GM18868 (cell line): ENCODE data around the gene GIMAP1.

ENCODE experiments used
- ATAC-seq: cut with Tn5 transposase; IDR thresholded peaks from one replicate; pipeline ENCODE4 v1.9.1; 2021; ENCODE audit warnings: mild to moderate bottlenecking, moderate library complexity; ENCODE audit not compliant: unreplicated experiment

GIMAP1 gene

DNA sequence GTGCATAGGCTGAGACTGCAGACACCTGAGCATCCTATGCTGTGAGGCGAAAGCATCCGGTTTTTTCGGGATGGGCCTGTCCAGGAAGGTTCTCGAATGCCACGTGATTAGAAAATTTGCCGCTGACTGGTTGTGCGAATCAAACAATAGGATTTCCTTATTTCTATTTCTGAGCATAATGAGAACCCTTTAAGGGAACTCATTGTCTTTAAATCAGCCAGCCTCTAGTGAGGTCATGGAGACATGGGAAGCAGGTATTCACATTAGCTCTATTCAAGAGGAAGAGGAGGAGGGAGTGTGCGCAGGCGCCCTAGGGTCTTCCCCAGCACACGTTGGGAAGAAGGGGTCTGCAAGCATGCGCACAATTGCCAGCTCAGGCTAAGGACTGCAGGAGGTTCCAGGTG is 5.6 kb downstream of the GIMAP1 start:
- no peak for ATAC-seq

DNA sequence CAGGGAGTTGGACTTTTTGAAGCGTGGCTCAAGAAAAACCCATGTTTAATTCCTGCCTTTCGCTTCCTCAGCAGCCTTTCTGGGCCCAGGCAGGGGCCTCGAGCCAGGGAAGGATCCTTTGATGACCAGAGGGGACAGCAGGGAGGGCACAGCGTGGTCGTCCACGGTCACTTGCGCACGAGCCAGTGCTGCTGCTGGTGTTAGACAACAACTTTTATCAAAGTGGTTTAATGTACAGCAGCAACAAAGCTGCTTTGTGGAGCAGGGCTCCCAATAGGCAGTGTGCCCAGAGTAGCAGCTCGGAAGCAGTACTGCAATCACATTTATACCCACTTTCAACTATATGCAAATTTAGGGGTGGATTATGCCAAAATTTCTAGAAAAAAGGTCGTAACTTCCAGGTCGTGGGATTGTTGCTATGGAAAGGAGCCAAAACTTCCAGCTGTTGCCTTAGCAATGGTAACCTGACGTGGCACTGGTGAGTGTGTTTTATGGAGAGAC is 6.1 kb downstream of the GIMAP1 start:
- no peak for ATAC-seq

DNA sequence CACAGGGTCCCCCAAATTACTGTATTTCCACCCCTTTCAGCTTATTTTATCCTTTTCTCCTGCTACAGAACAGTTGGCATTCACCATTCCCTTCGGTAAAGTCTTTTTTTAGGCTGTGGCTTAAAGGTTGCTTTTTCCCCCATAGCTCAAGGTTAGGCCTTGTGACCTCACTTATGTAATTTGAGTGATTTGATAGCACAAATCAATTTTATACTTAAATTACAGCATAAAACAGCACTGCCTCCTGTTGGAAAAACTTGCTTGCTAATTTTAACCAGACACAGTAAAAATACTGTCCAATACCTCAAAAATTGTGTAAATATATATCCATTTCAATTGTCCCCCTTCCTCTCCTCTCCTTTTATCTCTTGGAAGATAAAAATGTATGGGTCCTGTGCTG is 7.1 kb downstream of the GIMAP1 start:
- no peak for ATAC-seq

DNA sequence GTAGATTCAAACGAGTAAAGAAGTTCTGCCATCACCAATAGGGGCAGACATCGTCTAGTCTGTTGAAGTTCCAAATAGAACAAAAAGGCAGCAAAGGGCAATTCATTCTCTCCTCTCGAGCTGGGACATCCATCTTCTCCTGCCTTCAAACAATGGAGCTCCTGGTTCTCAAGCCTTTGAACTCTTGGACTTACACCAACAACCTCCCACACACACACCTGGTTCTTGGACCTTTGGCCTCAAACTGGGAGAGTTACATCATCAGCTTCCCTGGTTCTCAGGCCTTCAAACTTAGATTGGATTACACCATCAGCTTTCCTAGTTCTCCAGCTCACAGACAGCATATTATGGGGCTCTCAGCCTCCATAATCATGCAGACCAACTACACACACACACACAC is 11.0 kb downstream of the GIMAP1 start:
- no peak for ATAC-seq

DNA sequence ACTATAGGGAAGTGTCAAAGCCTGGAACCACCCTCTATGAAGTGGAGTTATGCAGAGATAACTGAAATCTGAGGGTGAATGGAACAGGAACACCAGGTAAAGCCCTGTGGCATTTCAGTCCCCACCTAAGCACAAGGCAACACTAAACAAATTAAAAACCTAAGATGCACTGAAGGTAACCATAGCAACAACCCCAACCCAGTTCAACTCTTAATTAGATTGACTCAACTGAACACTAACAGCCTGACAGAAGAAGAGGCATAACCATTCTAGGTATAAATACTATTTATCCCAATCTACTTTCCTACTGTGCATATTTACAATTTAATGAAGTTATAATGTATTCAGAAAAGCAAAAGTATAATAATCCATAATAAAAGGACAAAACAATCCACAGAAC is 11.6 kb downstream of the GIMAP1 start:
- ATAC-seq = no peak

DNA sequence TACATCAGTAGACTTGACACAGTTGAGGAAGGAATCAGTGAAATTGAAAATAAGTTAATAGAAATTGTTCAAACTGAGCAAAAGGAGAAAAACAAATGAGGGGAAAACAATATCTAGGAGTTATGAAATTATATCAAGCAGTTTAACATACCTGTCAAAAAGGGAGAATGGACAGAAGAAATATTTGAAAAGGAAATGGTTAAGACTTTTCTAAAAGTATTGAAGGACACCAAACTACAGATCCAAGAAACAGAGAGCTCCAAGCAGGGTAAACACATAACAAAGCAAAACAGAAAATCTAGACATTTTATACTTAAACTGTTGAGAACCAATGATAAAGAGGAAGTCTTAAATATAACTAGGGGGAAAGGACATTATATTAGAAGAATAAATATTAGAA is 12.2 kb downstream of the GIMAP1 start:
- ATAC-seq = no peak

DNA sequence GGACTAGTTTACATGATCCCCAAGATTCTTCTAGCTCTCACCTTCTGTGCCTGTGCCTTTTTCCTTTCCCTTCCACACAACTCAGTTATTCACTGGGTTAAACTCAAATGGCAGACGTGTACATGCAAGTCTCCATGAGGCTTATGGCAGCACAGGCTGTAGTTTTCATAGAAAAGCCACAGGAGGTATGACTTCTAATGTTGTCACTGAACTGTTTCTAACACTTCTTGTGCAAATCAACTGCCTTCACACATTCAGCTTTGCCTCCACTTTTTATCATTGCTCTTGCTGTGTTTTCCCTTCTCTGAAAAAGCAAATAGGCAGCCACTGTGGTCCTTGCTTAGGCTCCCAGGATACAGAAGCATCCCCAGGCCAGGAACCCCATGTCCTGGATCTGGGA is 15.5 kb downstream of the GIMAP1 start:
- ATAC-seq = no peak

DNA sequence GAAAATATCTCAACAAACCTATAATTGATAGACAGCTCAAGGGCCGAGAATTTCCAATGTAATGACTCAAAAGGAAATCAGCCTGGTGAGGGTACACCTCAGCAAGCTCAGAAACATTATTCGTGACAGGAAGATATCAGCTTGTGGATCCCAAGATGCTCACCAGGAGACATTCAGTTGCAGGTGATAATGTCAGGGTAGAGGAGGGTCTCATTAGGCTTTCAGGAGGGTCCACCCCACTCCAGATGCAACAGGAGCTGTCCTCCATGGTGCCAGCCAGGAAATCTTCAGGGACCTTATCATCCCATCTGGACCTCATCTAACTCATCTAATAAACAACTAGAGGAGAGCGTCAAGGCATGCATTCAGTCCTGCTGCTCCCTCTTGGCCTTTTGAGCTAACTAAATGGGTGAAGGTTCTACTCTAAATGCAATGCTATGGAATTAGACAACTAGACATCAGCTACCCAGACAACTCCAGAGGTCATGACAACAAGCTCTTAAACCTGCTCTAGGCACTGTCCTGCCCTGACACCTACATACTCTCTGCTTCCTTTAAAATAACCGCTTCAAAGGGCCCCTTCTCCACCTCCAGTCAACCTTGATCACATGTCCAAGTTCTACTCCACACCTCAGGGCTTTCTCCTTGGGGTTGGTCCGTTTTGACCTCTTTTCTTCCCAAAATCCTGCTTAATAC is 16.5 kb downstream of the GIMAP1 start:
- ATAC-seq = no peak

DNA sequence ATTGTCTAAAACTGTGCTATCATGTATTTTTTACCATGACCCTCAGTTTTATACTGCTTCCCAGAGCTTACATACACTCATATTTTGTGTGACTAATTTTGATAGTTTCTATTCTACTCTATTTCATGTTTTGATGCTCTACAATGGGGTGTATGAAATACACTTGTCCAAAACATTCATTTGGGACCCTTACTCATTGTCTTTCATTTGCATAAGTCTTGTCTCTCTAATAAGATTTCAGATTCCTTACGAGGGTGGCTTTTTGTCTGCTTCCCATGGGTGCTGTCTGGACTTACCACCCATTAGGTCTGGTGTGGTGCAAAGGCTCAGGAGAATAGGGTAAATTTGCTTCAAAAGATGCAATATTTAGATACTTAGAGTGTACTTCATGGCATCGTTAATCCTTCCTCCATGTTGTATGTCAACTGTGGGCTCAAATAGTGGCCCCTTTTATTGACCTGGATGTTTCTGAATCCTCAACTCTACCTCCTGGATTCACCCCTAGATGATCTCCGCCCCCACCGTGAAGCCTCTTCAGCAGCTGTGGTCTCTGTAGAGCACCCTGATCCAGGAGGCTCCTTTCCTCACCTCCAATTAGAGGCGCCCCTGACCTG is 17.2 kb downstream of the GIMAP1 start:
- ATAC-seq = no peak

DNA sequence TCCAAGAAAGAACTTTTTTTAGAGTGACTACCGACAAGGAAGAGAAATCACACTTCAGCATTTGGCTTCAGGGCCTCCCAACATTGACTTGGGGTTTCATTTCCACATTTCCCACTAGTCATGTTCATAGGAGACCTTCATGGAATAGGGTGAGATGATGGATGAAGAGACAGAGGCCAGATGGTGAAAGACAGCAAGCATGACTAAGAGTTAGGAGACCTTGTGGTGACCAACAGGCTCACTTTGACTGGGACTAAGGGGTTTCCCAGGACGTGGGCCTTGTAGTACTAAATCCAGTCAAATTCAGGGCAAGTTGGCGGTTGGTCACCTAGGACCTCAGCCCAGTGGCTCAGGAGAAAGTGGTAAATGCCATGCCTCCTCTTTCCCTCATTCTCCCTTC is 17.8 kb downstream of the GIMAP1 start:
- ATAC-seq = peak; percentile 34

DNA sequence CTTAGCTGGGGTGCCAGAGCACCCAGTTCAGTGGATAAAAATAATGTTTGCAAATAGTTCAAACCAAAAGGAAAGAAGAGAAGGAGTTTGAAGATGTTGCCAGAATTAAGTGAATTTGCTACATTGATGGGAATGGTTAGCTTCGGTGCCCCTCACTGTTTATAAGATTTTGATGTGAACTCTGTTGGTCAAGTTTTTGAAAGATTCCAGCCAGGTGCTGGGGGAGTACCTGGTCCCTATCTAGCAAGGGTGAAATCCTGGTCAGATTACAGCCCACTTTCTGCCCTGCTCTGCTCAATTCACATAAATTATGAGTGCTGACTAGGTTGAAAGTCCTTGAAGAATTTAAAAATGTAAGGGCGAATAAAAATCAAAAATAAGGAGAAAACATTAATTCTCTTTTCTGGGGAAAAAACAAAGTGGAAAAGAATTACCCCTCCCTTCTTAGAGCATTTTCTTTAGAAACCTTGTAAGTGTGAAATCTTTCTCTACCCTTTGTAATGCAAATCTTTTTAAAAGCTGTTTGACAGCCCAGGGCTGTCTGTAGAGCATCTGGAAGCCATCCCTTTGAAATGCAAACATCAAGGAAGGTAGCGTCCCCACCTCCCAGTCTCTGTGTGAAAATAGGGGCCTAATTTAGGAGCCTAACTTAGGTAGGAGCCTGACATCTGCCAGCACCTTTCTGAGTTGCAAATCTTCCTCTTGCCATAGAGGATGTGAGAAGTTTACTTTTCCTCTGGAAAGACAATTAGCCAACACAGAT is 19.4 kb downstream of the GIMAP1 start:
- no peak for ATAC-seq

DNA sequence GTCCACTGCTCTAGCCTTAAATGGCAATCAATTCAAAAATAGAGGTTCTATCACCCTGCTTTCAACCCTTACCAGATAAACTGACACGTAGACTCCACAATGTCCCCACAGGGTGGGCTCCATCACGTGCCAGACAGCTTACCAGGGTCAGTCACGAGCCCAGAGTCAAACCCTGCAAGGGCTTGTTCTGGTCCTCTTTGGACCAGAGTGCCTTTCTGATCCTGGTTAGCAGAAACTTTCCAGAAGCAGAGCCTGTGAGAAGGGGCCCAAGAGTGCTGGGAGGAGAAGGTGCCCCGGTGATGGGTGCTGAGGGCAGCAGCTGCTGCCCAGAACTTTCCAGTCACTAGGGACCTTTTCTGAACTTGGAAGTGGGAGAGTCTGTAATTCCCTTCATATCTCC is 20.5 kb downstream of the GIMAP1 start:
- ATAC-seq = peak; percentile 4

DNA sequence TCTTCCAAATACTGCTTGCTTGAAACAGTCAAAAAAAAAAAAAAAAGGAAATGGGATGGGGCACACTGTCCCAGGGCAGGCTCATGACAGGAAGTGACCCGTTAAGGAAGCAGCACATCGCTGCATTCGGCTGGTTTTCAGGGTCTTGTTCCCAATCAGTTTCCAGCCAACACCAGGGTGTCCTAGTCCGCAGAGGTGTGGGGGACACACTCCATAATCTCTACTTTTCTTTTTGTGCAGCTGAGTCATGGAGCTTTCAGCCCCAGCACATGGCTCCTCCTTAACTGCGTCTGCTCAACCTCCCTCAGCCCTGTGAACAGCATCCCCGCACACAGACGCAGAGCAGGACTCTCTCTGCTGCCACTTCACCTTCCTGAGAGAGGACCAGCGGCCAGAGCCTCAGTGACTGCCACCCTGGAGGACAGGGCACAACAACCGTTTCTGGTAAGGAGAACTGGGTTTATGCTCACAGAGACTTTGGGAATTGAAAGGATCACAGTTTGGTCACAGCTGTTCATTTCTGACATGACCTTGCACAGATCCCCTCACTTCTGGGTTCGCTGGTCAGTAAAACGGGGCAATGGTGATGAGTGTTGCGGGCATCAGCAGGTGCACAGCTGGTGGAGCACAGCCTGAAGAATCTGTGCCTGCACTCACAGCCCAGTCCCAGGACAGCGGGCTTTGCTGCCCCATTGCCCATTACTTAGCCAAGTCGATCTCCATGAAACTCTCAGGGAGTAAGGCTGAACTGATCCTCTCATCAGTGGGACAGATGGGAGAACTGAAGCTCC is 21.0 kb downstream of the GIMAP1 start, which contains the start of gene GIMAP5:
TSS of gene GIMAP5 (plus strand) at position 154 of the 791 bp plus-strand sequence. CDS start 3,467 bp downstream, outside the sequence.
- ATAC-seq = peak; percentile 50

DNA sequence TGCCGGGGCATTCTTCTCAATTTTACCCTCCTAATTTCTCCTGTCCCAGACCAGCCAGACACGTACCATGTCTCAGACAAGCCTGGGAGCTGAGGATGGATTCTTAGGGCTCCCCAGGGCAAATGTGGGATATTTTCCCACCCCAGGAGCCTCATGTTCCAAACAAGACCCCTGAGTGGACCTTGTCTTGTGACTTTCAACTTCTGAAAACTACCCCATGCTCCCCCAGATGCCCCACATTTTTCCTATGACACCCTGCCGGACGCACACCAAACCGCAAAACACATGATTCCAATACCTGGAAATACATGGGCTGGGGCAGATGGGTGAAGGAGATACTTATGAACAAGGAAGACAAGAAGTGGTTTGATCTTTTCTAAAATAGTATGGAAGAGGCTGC is 21.7 kb downstream of the GIMAP1 start:
- no peak for ATAC-seq

DNA sequence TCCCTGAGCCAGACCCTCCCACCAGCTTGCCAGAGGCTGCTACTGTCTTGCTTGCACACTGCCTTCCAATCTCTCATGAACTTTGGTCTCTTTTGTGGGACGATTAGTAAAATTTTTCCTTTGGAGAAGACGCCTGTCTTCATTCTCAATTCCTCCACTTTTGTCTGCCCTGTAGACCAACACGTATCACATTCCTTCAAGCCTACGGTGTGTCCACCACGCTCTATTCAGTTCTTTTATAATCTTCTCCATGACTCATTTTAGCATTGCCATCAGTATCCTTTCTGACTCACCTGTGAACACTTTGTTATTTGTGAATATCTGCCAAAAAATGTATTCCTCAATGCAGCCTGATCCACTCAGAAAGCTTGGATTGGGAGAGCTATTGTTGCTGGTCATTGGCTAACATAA is 22.2 kb downstream of the GIMAP1 start:
- ATAC-seq = no peak

DNA sequence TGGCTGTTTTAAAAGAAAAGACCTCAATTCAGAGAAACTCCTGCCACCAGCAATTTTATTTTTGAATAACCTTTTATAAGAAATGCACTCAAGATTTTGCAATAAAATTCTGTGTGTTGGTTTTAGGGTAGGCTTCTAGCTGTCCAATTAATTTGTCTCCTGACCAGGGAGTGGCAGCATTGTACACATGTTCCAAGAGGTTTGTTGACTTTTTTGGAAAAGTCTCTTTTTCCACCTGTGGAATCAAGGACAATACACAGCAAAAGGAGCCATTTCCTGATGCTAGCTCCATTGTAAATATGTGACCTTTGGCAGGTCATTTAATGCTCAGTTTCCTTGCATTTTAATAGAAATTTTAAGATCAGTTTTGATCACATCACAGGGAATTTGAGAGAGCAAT is 22.6 kb downstream of the GIMAP1 start:
- ATAC-seq = no peak

DNA sequence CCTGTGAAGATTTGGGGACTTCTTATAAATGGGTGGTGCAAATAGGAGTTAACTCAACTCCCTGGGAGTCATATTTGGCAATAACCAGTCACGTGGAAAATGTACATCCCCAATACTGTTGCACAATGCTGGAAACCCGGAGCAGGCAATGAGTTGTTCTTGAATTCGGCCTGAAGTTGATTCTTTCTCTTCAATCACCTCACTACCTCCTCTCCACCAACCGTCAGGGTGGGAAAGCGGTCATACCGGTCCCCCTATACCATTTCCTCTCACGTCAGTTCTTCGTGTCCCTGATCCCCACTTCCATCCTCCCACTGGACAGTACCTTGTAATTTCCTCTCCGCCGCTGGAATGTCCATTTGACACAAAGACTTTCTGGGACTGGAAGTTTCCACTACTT is 23.6 kb downstream of the GIMAP1 start:
- no peak for ATAC-seq

DNA sequence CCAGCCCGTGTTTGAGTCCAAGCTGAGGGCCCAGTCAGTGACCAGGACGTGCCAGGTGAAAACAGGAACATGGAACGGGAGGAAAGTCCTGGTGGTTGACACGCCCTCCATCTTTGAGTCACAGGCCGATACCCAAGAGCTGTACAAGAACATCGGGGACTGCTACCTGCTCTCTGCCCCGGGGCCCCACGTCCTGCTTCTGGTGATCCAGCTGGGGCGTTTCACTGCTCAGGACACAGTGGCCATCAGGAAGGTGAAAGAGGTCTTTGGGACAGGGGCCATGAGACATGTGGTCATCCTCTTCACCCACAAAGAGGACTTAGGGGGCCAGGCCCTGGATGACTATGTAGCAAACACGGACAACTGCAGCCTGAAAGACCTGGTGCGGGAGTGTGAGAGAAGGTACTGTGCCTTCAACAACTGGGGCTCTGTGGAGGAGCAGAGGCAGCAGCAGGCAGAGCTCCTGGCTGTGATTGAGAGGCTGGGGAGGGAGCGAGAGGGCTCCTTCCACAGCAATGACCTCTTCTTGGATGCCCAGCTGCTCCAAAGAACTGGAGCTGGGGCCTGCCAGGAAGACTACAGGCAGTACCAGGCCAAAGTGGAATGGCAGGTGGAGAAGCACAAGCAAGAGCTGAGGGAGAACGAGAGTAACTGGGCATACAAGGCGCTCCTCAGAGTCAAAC is 26.0 kb downstream of the GIMAP1 start:
- no peak for ATAC-seq

DNA sequence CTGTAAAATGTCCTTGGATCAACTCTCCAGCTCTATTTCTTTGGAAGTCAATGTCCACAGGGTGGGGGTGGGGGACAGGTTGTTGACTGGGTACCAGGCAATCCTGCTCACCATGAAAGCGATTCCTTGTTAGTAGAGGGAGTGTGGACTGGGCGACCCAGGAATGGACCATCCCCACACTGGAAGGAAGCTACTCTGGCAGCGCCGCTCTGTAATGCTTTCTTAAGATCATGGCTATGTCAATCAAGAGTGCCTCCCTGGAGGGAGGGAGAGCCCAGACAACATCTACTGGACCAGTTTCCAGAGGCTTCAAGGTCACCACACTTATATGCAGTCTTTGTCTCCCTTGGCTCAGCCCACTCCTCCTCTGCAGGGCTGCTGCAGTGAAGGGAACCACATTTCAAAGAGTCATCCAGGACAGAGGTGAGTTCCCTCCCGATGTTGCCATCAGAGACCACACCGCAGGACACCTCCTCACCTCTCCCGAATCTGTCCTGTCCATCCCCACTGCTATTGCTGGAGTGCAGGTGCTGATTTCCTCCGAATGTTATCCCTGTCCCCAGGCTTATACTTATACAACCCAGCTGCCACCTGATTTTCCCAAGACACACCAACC is 27.7 kb downstream of the GIMAP1 start:
- no peak for ATAC-seq

DNA sequence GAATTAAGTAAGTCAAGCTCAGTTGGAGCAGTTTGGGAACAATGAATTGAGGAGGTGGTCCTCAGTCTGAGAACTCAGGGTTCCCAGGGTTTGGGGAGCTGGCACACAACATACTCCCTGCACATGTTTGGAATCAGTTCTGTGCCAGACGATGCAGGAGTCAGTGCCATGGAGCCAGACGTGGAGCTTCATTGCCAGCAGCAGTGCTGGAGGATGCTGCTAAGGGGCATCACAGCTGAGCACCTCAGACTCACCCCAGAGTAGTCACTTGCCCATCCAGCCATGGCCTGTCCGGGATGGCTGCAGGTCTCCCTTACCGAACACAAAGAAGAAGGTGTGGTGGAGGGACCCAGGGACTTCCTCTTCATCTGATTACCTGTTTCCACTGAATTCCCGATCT is 28.7 kb downstream of the GIMAP1 start:
- ATAC-seq = no peak
